HEK293 (cell line): ENCODE measurements around the gene MTA1.

Experiments
- CTCF ChIA-PET: fragments of 350-600 bp; formaldehyde crosslinking; extraction: SDS; loops from one replicate; lab custom pipeline; 2021; ENCODE audit warnings: antibody characterized with exemption; lab: Yijun Ruan, JAX
- POLR2A ChIA-PET: fragments of 300-600 bp; formaldehyde crosslinking; extraction: SDS; loops from one replicate; lab custom pipeline; 2020; ENCODE audit warnings: antibody characterized with exemption, inconsistent platforms; lab: Yijun Ruan, JAX
- H3K27ac ChIP-seq: fragments of 200-500 bp; sonication (Bioruptor generic); 2 replicates; pipeline ENCODE4 v1.5.1; 2014; ENCODE audit warnings: low read depth, low read length, control low read depth, inconsistent platforms; ENCODE audit errors: extremely low read depth
- H3K36me3 ChIP-seq, 2 experiments: fragments of 200-500 bp in 1 of 2; sonication (Bioruptor generic) in 1 of 2; 1 replicate in 1 of 2; 2 replicates in 1 of 2; pipeline ENCODE4 v1.5.1; 2014 to 2017; ENCODE audit warnings: inconsistent platforms in 2 of 2, low read length in 2 of 2; ENCODE audit not compliant: control insufficient read depth in 2 of 2, insufficient read depth in 1 of 2
- H3K4me1 ChIP-seq: fragments of 200-500 bp; sonication (Bioruptor generic); 2 replicates; pipeline ENCODE4 v1.5.1; 2014; ENCODE audit warnings: mild to moderate bottlenecking, low read length, inconsistent platforms; ENCODE audit not compliant: control insufficient read depth, insufficient read depth
- H3K4me3 ChIP-seq: 2 replicates; pipeline ENCODE4 v1.5.1; 2011; ENCODE audit warnings: low read depth, mild to moderate bottlenecking, control low read depth, low read length, moderate library complexity
- H3K9me3 ChIP-seq: fragments of 200-500 bp; sonication (Bioruptor generic); 2 replicates; pipeline ENCODE4 v1.5.1; 2014; ENCODE audit warnings: low read depth, low read length, inconsistent platforms; ENCODE audit not compliant: control insufficient read depth, insufficient read depth
- GLI2 ChIP-seq: fragments of 450-650 bp; formaldehyde crosslinking; IDR thresholded peaks from 2 replicates; pipeline ENCODE4; 2017; ENCODE audit warnings: missing biosample characterization, missing genetic modification characterization, low read depth, borderline replicate concordance
- PRDM2 ChIP-seq: fragments of 450-650 bp; formaldehyde crosslinking; IDR thresholded peaks from 2 replicates; pipeline ENCODE4 v1.5.1; 2016; ENCODE audit warnings: missing biosample characterization, missing genetic modification characterization, borderline replicate concordance
- SCRT2 ChIP-seq: fragments of 450-650 bp; formaldehyde crosslinking; IDR thresholded peaks from 2 replicates; pipeline ENCODE4 v1.5.1; 2016; ENCODE audit warnings: missing biosample characterization, missing genetic modification characterization
- TRIM28 ChIP-seq: IDR thresholded peaks from 2 replicates; pipeline ENCODE4 v1.6.1; 2011; ENCODE audit warnings: low read length, control low read depth, borderline replicate concordance
- ZBTB1 ChIP-seq: fragments of 450-650 bp; formaldehyde crosslinking; IDR thresholded peaks from 2 replicates; pipeline ENCODE4 v1.5.1; 2016; ENCODE audit warnings: missing biosample characterization, missing genetic modification characterization
- ZBTB49 ChIP-seq: fragments of 450-650 bp; formaldehyde crosslinking; IDR thresholded peaks from 2 replicates; pipeline ENCODE4 v1.5.1; 2016; ENCODE audit warnings: missing biosample characterization, missing genetic modification characterization, low read depth
- ZNF16 ChIP-seq: fragments of 450-650 bp; formaldehyde crosslinking; IDR thresholded peaks from 2 replicates; pipeline ENCODE4 v1.5.1; 2016; ENCODE audit warnings: low read depth, missing biosample characterization, missing genetic modification characterization
- ZNF174 ChIP-seq: fragments of 450-650 bp; formaldehyde crosslinking; IDR thresholded peaks from 2 replicates; pipeline ENCODE4 v1.5.0; 2017; ENCODE audit warnings: missing biosample characterization, mild to moderate bottlenecking, missing genetic modification characterization
- ZNF18 ChIP-seq: fragments of 450-650 bp; formaldehyde crosslinking; IDR thresholded peaks from 2 replicates; pipeline ENCODE4 v1.5.1; 2016; ENCODE audit warnings: missing biosample characterization, missing genetic modification characterization
- ZNF19 ChIP-seq: fragments of 450-650 bp; formaldehyde crosslinking; IDR thresholded peaks from 2 replicates; pipeline ENCODE4; 2016; ENCODE audit warnings: missing biosample characterization, missing genetic modification characterization, low read depth
- ZNF2 ChIP-seq: fragments of 450-650 bp; formaldehyde crosslinking; IDR thresholded peaks from 2 replicates; pipeline ENCODE4 v1.5.1; 2016; ENCODE audit warnings: missing biosample characterization, missing genetic modification characterization
- ZNF24 ChIP-seq: fragments of 450-650 bp; formaldehyde crosslinking; IDR thresholded peaks from 2 replicates; pipeline ENCODE4 v1.5.1; 2016; ENCODE audit warnings: missing biosample characterization, missing genetic modification characterization
- ZNF248 ChIP-seq: fragments of 450-650 bp; formaldehyde crosslinking; IDR thresholded peaks from 2 replicates; pipeline ENCODE4 v1.5.1; 2017; ENCODE audit warnings: missing biosample characterization, missing genetic modification characterization
- ZNF335 ChIP-seq: fragments of 450-650 bp; formaldehyde crosslinking; conservative IDR thresholded peaks from 2 replicates; pipeline ENCODE4 v1.5.1; 2016; ENCODE audit warnings: missing biosample characterization, missing genetic modification characterization
- ZNF350 ChIP-seq: fragments of 450-650 bp; formaldehyde crosslinking; IDR thresholded peaks from 2 replicates; pipeline ENCODE4 v1.5.0; 2017; ENCODE audit warnings: missing biosample characterization, mild to moderate bottlenecking, missing genetic modification characterization
- ZNF449 ChIP-seq: fragments of 450-650 bp; formaldehyde crosslinking; IDR thresholded peaks from 2 replicates; pipeline ENCODE4 v1.5.1; 2017; ENCODE audit warnings: missing biosample characterization, mild to moderate bottlenecking, missing genetic modification characterization, moderate library complexity
- ZNF510 ChIP-seq: fragments of 450-650 bp; formaldehyde crosslinking; IDR thresholded peaks from 2 replicates; pipeline ENCODE4 v1.5.1; 2018; ENCODE audit warnings: mild to moderate bottlenecking, missing genetic modification characterization, missing biosample characterization; ENCODE audit not compliant: insufficient replicate concordance
- ZNF521 ChIP-seq: fragments of 450-650 bp; formaldehyde crosslinking; IDR thresholded peaks from 2 replicates; pipeline ENCODE4 v1.5.1; 2017; ENCODE audit warnings: missing biosample characterization, mild to moderate bottlenecking, missing genetic modification characterization
- ZNF571 ChIP-seq: fragments of 450-650 bp; formaldehyde crosslinking; IDR thresholded peaks from 2 replicates; pipeline ENCODE4 v1.5.0; 2017; ENCODE audit warnings: missing biosample characterization, missing genetic modification characterization
- ZNF768 ChIP-seq: fragments of 450-650 bp; formaldehyde crosslinking; IDR thresholded peaks from 2 replicates; pipeline ENCODE4 v1.5.1; 2018; ENCODE audit warnings: missing biosample characterization, mild to moderate bottlenecking, missing genetic modification characterization
- ZSCAN23 ChIP-seq: fragments of 450-650 bp; formaldehyde crosslinking; IDR thresholded peaks from 2 replicates; pipeline ENCODE4 v1.5.1; 2016; ENCODE audit warnings: missing biosample characterization, missing genetic modification characterization

The MTA1 gene

GRCh38 chr14:105399466-105399775 lies 20.2 kb upstream of the MTA1 start:
- CTCF ChIA-PET = interaction anchor here (1.2 kb wide), 1 partner anchor 81 kb away, joined by 3 read pairs; no protein-coding TSS in a partner anchor
- POLR2A ChIA-PET = no interaction called here
- no peaks in the 10 kb centered on the region for H3K9me3 ChIP-seq
- no peaks in the 10 kb centered on the region for H3K4me1 ChIP-seq
- no peak overlapping the region for H3K27ac ChIP-seq
- peaks cover 0 to 21% of the 10 kb centered on the region in 2 experiments; a peak in 2 of 3 replicates for H3K36me3 ChIP-seq
- no peak for TF ChIP-seq PRDM2 (tag by site-specific recombination)
- TF ChIP-seq SCRT2 (tag by site-specific recombination) = no peak
- TF ChIP-seq ZSCAN23 (tag by site-specific recombination) = no peak
- no peak for TF ChIP-seq TRIM28
- no peak for TF ChIP-seq ZNF449 (tag by site-specific recombination)
- TF ChIP-seq ZNF768 (tag by site-specific recombination) = no peak
- TF ChIP-seq ZNF510 = no peak
- no peak for TF ChIP-seq ZNF19 (tag by site-specific recombination)
- no peak for TF ChIP-seq ZNF174 (tag by site-specific recombination)
- TF ChIP-seq ZNF335 (tag by site-specific recombination) = no peak
- TF ChIP-seq ZNF248 (tag by site-specific recombination) = no peak
- no peak for TF ChIP-seq ZNF24 (tag by site-specific recombination)
- TF ChIP-seq ZNF521 = no peak
- no peak overlapping the region for H3K4me3 ChIP-seq

GRCh38 chr14:105400016-105400415 lies 19.6 kb upstream of the MTA1 start:
- CTCF ChIA-PET = interaction anchor here (1.2 kb wide), 1 partner anchor 81 kb away, joined by 3 read pairs; no protein-coding TSS in a partner anchor
- no peaks in the 10 kb centered on the region for H3K9me3 ChIP-seq
- no peaks in the 10 kb centered on the region for H3K4me1 ChIP-seq
- POLR2A ChIA-PET = no interaction called here
- no peak overlapping the region for H3K27ac ChIP-seq
- no peak overlapping the region for H3K4me3 ChIP-seq
- TF ChIP-seq ZNF571 (tag by site-specific recombination) (no peak), ZNF350 (tag by site-specific recombination) (no peak), ZNF2 (tag by site-specific recombination) (no peak), ZBTB1 (no peak), ZBTB49 (tag by site-specific recombination) (no peak), ZNF16 (tag by site-specific recombination) (no peak), ZNF18 (no peak), GLI2 (tag by site-specific recombination) (no peak)
- H3K36me3 ChIP-seq = peaks cover 0 to 21% of the 10 kb centered on the region in 2 experiments; a peak in 2 of 3 replicates
